Loucy (cell line): ENCODE data around the gene ZNF853.
"Not testable (repeated sequence)": the region's sequence is repeated elsewhere in the genome, so short reads cannot be mapped to it uniquely, and the experiment has no call there.

Experiments used
- H2AFZ ChIP-seq: fragments of 200-600 bp; sonication (generic); 2 replicates; pipeline ENCODE4 v1.6.0; 2016; ENCODE audit warnings: antibody characterized with exemption, mild to moderate bottlenecking, low read length, moderate library complexity
- H3F3A ChIP-seq: fragments of 200-600 bp; 2 replicates; pipeline ENCODE4 v1.6.0; 2016; ENCODE audit warnings: antibody characterized with exemption, low read depth, mild to moderate bottlenecking
- H3K27me3 ChIP-seq: fragments of 200-600 bp; sonication (generic); 2 replicates; pipeline ENCODE4 v1.6.1; 2014; ENCODE audit warnings: low read length, mild to moderate bottlenecking; ENCODE audit not compliant: insufficient read depth, poor library complexity, severe bottlenecking
- H3K36me3 ChIP-seq: fragments of 200-600 bp; sonication (generic); 2 replicates; pipeline ENCODE4 v1.6.1; 2016; ENCODE audit warnings: low read length; ENCODE audit not compliant: insufficient read depth
- H3K4me1 ChIP-seq: fragments of 200-600 bp; sonication (generic); 2 replicates; pipeline ENCODE4 v1.5.1; 2014; ENCODE audit warnings: low read length, mild to moderate bottlenecking; ENCODE audit not compliant: insufficient read depth, poor library complexity, severe bottlenecking
- H3K4me2 ChIP-seq: fragments of 200-600 bp; sonication (generic); 2 replicates; pipeline ENCODE4 v1.6.0; 2014; ENCODE audit warnings: antibody characterized with exemption, low read length, low read depth, mild to moderate bottlenecking; ENCODE audit not compliant: poor library complexity, severe bottlenecking
- H3K4me3 ChIP-seq: fragments of 200-600 bp; sonication (generic); 2 replicates; pipeline ENCODE4 v1.5.1; 2014; ENCODE audit warnings: low read length, mild to moderate bottlenecking, mixed read lengths; ENCODE audit not compliant: poor library complexity, severe bottlenecking
- H3K79me2 ChIP-seq: fragments of 200-600 bp; sonication (generic); 2 replicates; pipeline ENCODE4 v1.6.1; 2014; ENCODE audit warnings: low read length; ENCODE audit not compliant: insufficient read depth
- H3K9ac ChIP-seq: fragments of 200-600 bp; sonication (generic); 2 replicates; pipeline ENCODE4 v1.6.0; 2014; ENCODE audit warnings: mild to moderate bottlenecking, low read depth, low read length, moderate library complexity; ENCODE audit not compliant: poor library complexity, severe bottlenecking
- H3K9me2 ChIP-seq: fragments of 200-600 bp; sonication (generic); replicated peaks from 2 replicates; pipeline ENCODE4 v1.6.1; 2016; ENCODE audit warnings: low read depth, low read length, mixed read lengths
- H3K9me3 ChIP-seq: fragments of 200-600 bp; sonication (generic); 2 replicates; pipeline ENCODE4 v1.6.1; 2014; ENCODE audit warnings: mild to moderate bottlenecking, antibody characterized with exemption, low read length, low read depth; ENCODE audit not compliant: insufficient read depth
- H4K20me1 ChIP-seq: fragments of 200-600 bp; sonication (generic); 2 replicates; pipeline ENCODE4 v1.6.0; 2014; ENCODE audit warnings: antibody characterized with exemption, low read length, mild to moderate bottlenecking; ENCODE audit not compliant: insufficient read depth, poor library complexity, severe bottlenecking
- CTCF ChIP-seq: fragments of 200-600 bp; sonication (generic); conservative IDR thresholded peaks from 2 replicates; pipeline ENCODE4 v1.5.1; 2014; ENCODE audit warnings: mild to moderate bottlenecking, antibody characterized with exemption, low read length
- EZH2phosphoT487 ChIP-seq: fragments of 200-600 bp; IDR thresholded peaks from 2 replicates; pipeline ENCODE4 v1.6.1; 2018; ENCODE audit warnings: antibody characterized with exemption, mild to moderate bottlenecking, moderate library complexity, borderline replicate concordance

ZNF853 gene

GRCh38 chr7:6571160-6571779, 44.1 kb upstream of the ZNF853 start:
- H3K9ac ChIP-seq, result no peak overlapping the region
- no peaks in the 10 kb centered on the region for H3K27me3 ChIP-seq
- H3K9me3 ChIP-seq, result no peaks in the 10 kb centered on the region
- no peak for TF ChIP-seq EZH2phosphoT487
- no peak for TF ChIP-seq CTCF
- no peak overlapping the region for H2AFZ ChIP-seq
- H3K4me1 ChIP-seq, result peaks cover 3% of the 10 kb centered on the region
- no peaks in the 10 kb centered on the region for H3K9me2 ChIP-seq
- no peak overlapping the region for H3K4me2 ChIP-seq
- H3F3A ChIP-seq, result no peaks in the 10 kb centered on the region
- H3K36me3 ChIP-seq, result no peaks in the 10 kb centered on the region
- H3K4me3 ChIP-seq, result no peak overlapping the region
- 0 out of 2 replicates have a peak, but pooled peaks cover 3% of the 10 kb centered on the region for H3K79me2 ChIP-seq
- H4K20me1 ChIP-seq, result no peaks in the 10 kb centered on the region

- H3K36me3 ChIP-seq, result no peaks in the 10 kb centered on the region
- peak overlapping the region; percentile 99 for H3K4me3 ChIP-seq
- H2AFZ ChIP-seq, result no peak overlapping the region
- H4K20me1 ChIP-seq, result no peaks in the 10 kb centered on the region
- H3K9ac ChIP-seq, result no peak overlapping the region
- no peaks in the 10 kb centered on the region for H3K9me2 ChIP-seq
- H3K27me3 ChIP-seq, result no peaks in the 10 kb centered on the region
- H3F3A ChIP-seq, result no peaks in the 10 kb centered on the region; the same call in 1 of the 2 replicates
- TF ChIP-seq CTCF (no peak), EZH2phosphoT487 (no peak)
- H3K79me2 ChIP-seq, result 0 out of 2 replicates have a peak, but pooled peaks cover 12% of the 10 kb centered on the region
- peaks cover 6% of the 10 kb centered on the region for H3K4me1 ChIP-seq
- no peaks in the 10 kb centered on the region for H3K9me3 ChIP-seq
- H3K4me2 ChIP-seq, result peak overlapping the region; percentile 56
Observed at GRCh38 chr7:6575281-6576023, 40.0 kb upstream of the ZNF853 start.

GRCh38 chr7:6576024-6576866, 39.2 kb upstream of the ZNF853 start:
- Histone ChIP-seq H3K4me3 (peak overlapping the region; percentile 99), H3K27me3 (no peaks in the 10 kb centered on the region), H3K9me3 (no peaks in the 10 kb centered on the region), H3K9ac (peak overlapping the region; percentile 73), H3K9me2 (no peaks in the 10 kb centered on the region), H4K20me1 (no peaks in the 10 kb centered on the region), H3K4me2 (peak overlapping the region; percentile 56), H2AFZ (no peak overlapping the region), H3F3A (no peaks in the 10 kb centered on the region; the same call in 1 of the 2 replicates), H3K79me2 (0 out of 2 replicates have a peak, but pooled peaks cover 12% of the 10 kb centered on the region), H3K4me1 (peaks cover 12% of the 10 kb centered on the region), H3K36me3 (no peaks in the 10 kb centered on the region)
- TF ChIP-seq CTCF, result peak; percentile 28
- no peak for TF ChIP-seq EZH2phosphoT487

- H4K20me1 ChIP-seq, H3K9me2 ChIP-seq, H3F3A ChIP-seq, H2AFZ ChIP-seq, H3K9me3 ChIP-seq, H3K27me3 ChIP-seq, H3K36me3 ChIP-seq: not testable (repeated sequence)
- 0 out of 2 replicates have a peak, but pooled peaks cover 12% of the 10 kb centered on the region for H3K79me2 ChIP-seq
- peak overlapping the region; percentile 99 for H3K4me3 ChIP-seq
- peaks cover 12% of the 10 kb centered on the region for H3K4me1 ChIP-seq
- H3K9ac ChIP-seq, result peak overlapping the region; percentile 95
- H3K4me2 ChIP-seq, result peak overlapping the region; percentile 56
Observed at GRCh38 chr7:6576867-6577368, 38.5 kb upstream of the ZNF853 start.
